GM23248 (cell line): Measurements from ENCODE around the gene TMEM44. TPM values are rescaled to one million over a fixed set of nuclear protein-coding genes. Genes with fewer than 3 reads are reported as not detected.

Experiments
- DNase-seq: peaks from one replicate; pipeline ENCODE4 v3.0.0-alpha.2; 2015
- H2AFZ ChIP-seq: fragments of 200-600 bp; sonication (generic); 2 replicates; pipeline ENCODE4 v1.6.1; 2016; ENCODE audit warnings: antibody characterized with exemption
- H3F3A ChIP-seq: fragments of 200-600 bp; sonication (generic); 2 replicates; pipeline ENCODE4 v1.6.1; 2016; ENCODE audit warnings: mild to moderate bottlenecking, antibody characterized with exemption, mixed run types; ENCODE audit not compliant: insufficient read depth
- H3K27ac ChIP-seq: fragments of 200-600 bp; sonication (generic); 2 replicates; pipeline ENCODE4 v1.5.1; 2016; ENCODE audit warnings: mild to moderate bottlenecking
- H3K27me3 ChIP-seq: fragments of 200-600 bp; sonication (generic); replicated peaks from 2 replicates; pipeline ENCODE4 v1.6.1; 2016; ENCODE audit warnings: mild to moderate bottlenecking; ENCODE audit not compliant: insufficient read depth
- H3K36me3 ChIP-seq: fragments of 200-600 bp; sonication (generic); 2 replicates; pipeline ENCODE4 v1.6.1; 2016; ENCODE audit warnings: low read depth, mild to moderate bottlenecking
- H3K4me1 ChIP-seq: fragments of 200-600 bp; sonication (generic); 2 replicates; pipeline ENCODE4 v1.6.1; 2016; ENCODE audit warnings: mild to moderate bottlenecking; ENCODE audit not compliant: insufficient read depth
- H3K4me2 ChIP-seq: fragments of 200-600 bp; sonication (generic); one replicate; pipeline ENCODE4 v1.6.1; 2016; ENCODE audit warnings: mild to moderate bottlenecking; ENCODE audit not compliant: unreplicated experiment
- H3K4me3 ChIP-seq: fragments of 200-600 bp; sonication (generic); 2 replicates; pipeline ENCODE4 v1.5.1; 2016; ENCODE audit warnings: mild to moderate bottlenecking
- H3K79me2 ChIP-seq: fragments of 200-600 bp; sonication (generic); 2 replicates; pipeline ENCODE4 v1.6.1; 2016; ENCODE audit warnings: mild to moderate bottlenecking; ENCODE audit not compliant: insufficient read depth
- H3K9ac ChIP-seq: fragments of 200-600 bp; sonication (generic); 2 replicates; pipeline ENCODE4 v1.6.1; 2016; ENCODE audit warnings: mild to moderate bottlenecking
- H3K9me2 ChIP-seq: fragments of 200-600 bp; sonication (generic); 2 replicates; pipeline ENCODE4 v1.6.1; 2016; ENCODE audit warnings: mixed run types, mild to moderate bottlenecking, moderate library complexity; ENCODE audit not compliant: insufficient read depth
- H3K9me3 ChIP-seq: fragments of 200-600 bp; sonication (generic); one replicate; pipeline ENCODE4 v1.6.1; 2017; ENCODE audit warnings: low read depth
- H4K20me1 ChIP-seq: fragments of 200-600 bp; sonication (generic); 2 replicates; pipeline ENCODE4 v1.6.0; 2016; ENCODE audit not compliant: insufficient read depth
- EZH2 ChIP-seq: fragments of 200-600 bp; sonication (generic); IDR thresholded peaks from 2 replicates; pipeline ENCODE4 v1.6.1; 2018; ENCODE audit warnings: antibody characterized with exemption, mild to moderate bottlenecking; ENCODE audit not compliant: insufficient read depth, poor library complexity, severe bottlenecking
- EZH2phosphoT487 ChIP-seq: fragments of 200-600 bp; sonication (generic); IDR thresholded peaks from 2 replicates; pipeline ENCODE4 v1.6.1; 2018; ENCODE audit warnings: antibody characterized with exemption, moderate library complexity, mild to moderate bottlenecking, low read depth; ENCODE audit not compliant: insufficient read depth
- WGBS, 2 experiments: methylation state at CpG; one replicate each; pipeline ENCODE4 v1.1.6; 2015 to 2017; ENCODE audit warnings: low lambda C conversion rate in 2 of 2, low coverage in 1 of 2; ENCODE audit errors: missing lambda C conversion rate in 2 of 2; 5-methylcytosine and 5-hydroxymethylcytosine counted together
- in situ Hi-C: fragments of 300-500 bp; cut with MboI; formaldehyde crosslinking; loops from 2 replicates; pipeline ENCODE4 v1.15.0; 2020
- polyA plus RNA-seq: library from polyadenylated mRNA; unstranded; fragments of >200 nt; fragmentation: Nextera tagmentation; extraction: Ambion mirVana; gene quantifications from 2 replicates; pipeline ENCODE4 v1.2.1, GENCODE V29; 2016
- total RNA-seq: library from RNA; depleted of rRNA; stranded (reverse); fragments of >200 nt; shearing (Covaris generic); gene quantifications from 2 replicates; pipeline ENCODE4 v1.2.3, GENCODE V29; 2014

The TMEM44 gene
- total and polyA plus RNA-seq, 2 experiments from 2014 or later: 13.1 to 14.6 TPM

DNA sequence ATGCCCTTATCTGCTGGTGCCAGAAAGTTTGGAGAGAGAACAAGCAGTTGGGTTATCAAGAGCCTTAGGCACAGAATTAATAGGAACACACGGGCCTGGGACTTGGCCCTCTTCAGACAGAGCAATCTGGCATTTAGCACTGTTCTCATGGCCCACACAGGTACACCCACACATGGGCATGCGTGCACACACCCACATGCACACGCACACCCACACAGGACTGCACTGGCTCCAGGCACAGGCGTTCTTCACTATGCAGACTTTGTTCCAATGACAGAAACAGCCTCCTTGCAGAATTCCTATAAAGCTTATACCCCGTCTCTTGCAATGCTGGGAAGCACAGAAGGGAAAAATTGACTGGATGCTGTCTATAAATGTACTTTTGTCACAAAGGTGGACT is 36.3 kb downstream of the TMEM44 start:
- H3K27me3 ChIP-seq: no peaks in the 10 kb centered on the region
- H3K27ac ChIP-seq: no peak overlapping the region
- no peak overlapping the region for H3K4me2 ChIP-seq

DNA sequence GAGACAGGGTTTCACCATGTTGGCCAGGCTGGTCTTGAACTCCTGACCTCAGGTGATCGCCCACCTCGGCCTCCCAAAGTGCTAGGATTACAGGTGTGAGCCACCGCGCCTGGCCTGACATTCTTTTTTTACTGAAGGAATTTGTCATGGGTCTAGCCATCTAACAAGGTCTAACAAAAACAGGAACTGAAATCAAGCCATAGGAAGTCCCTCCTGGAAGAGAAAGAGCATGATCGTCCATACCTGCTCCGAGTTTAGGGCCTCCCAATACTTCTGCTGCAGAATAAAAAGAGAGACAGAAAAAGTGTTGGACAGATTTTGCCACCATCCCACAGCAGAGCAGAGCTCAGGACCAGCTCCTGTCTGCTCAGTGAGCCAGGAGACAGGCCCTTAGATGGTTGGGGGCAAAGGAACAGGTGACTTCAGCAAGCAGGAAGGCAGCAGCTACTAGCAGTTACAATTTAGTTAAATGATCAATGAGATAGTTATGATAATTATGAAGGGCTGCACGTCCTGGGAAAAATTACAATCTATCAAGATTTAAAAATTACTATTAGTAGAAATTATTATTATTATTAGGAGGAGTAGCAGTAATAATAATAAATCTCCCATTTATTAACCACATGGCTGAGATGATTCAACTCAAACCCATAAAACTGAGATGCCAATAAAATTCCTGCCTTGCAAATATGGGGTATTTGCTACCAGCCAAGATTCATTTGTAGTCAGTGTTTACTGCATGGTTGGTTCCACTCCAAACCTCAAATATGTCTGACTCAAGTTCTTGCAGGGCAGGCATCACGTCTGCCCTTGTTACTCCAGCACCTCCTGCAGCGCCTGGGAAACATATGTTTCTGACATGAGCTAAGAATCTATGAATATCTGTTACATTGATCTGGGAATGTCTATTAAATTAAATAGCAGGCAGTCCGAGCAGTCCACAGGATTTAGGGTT is 40.1 kb downstream of the TMEM44 start:
- Histone ChIP-seq H3K9ac (peak overlapping the region; percentile 79), H4K20me1 (no peaks in the 10 kb centered on the region), H2AFZ (no peak overlapping the region), H3K4me1 (peaks cover 20% of the 10 kb centered on the region), H3K9me3 (no peaks in the 10 kb centered on the region), H3K27me3 (no peaks in the 10 kb centered on the region), H3K79me2 (no peaks in the 10 kb centered on the region), H3K4me3 (no peak overlapping the region), H3K4me2 (peak overlapping the region; percentile 74), H3K36me3 (no peaks in the 10 kb centered on the region), H3K27ac (peak overlapping the region; percentile 87), H3K9me2 (no peaks in the 10 kb centered on the region), H3F3A (peaks cover 21% of the 10 kb centered on the region)
- peak; percentile 87 for TF ChIP-seq EZH2phosphoT487
- TF ChIP-seq EZH2: no peak
- peak; percentile 99 for DNase-seq
- in situ Hi-C loops: no loop called here
- 41 to 43% methylated on average over 10 of the region's 10 CpGs for WGBS, 2 experiments

More for the DNA sequence above, 36.3 kb downstream of the TMEM44 start:
- in situ Hi-C loops: no loop called here
- TF ChIP-seq EZH2 (no peak), EZH2phosphoT487 (no peak)
- no peak overlapping the region for H3K9ac ChIP-seq
- no peaks in the 10 kb centered on the region for H4K20me1 ChIP-seq
- no peaks in the 10 kb centered on the region for H3K9me2 ChIP-seq
- H3K36me3 ChIP-seq: no peaks in the 10 kb centered on the region
- DNase-seq: no peak
- H3K4me1 ChIP-seq: peaks cover 28% of the 10 kb centered on the region
- no peaks in the 10 kb centered on the region for H3K79me2 ChIP-seq
- no peak overlapping the region for H2AFZ ChIP-seq
- H3F3A ChIP-seq: peaks cover 21% of the 10 kb centered on the region
- H3K9me3 ChIP-seq: no peaks in the 10 kb centered on the region
- H3K4me3 ChIP-seq: no peak overlapping the region
- WGBS, 2 experiments: 83% methylated on average over 5 of the region's 5 CpGs

- peak; percentile 14 for DNase-seq
- peaks cover 11% of the 10 kb centered on the region for H3K79me2 ChIP-seq
- no peak overlapping the region for H3K27ac ChIP-seq
- no peaks in the 10 kb centered on the region for H3K9me3 ChIP-seq
- in situ Hi-C loops: no loop called here
- no peaks in the 10 kb centered on the region for H3K27me3 ChIP-seq
- peaks cover 31% of the 10 kb centered on the region for H3K4me1 ChIP-seq
- H3F3A ChIP-seq: peaks cover 40% of the 10 kb centered on the region
- H4K20me1 ChIP-seq: no peaks in the 10 kb centered on the region
- H2AFZ ChIP-seq: no peak overlapping the region
- no peak for TF ChIP-seq EZH2phosphoT487
- no peak for TF ChIP-seq EZH2
- H3K4me3 ChIP-seq: no peak overlapping the region
- H3K9me2 ChIP-seq: no peaks in the 10 kb centered on the region
- 92 to 93% methylated on average over 3 of the region's 3 CpGs for WGBS, 2 experiments
- no peak overlapping the region for H3K9ac ChIP-seq
- no peaks in the 10 kb centered on the region for H3K36me3 ChIP-seq
- H3K4me2 ChIP-seq: no peak overlapping the region
These were observed 44.5 kb downstream of the TMEM44 start for GRCh38 chr3:194588741-194589140.

GRCh38 chr3:194588236-194588635 is 45.0 kb downstream of the TMEM44 start:
- Histone ChIP-seq H3K9ac (no peak overlapping the region), H3K9me3 (no peaks in the 10 kb centered on the region), H4K20me1 (no peaks in the 10 kb centered on the region), H3F3A (peaks cover 42% of the 10 kb centered on the region), H3K4me2 (no peak overlapping the region), H3K4me3 (no peak overlapping the region), H3K36me3 (no peaks in the 10 kb centered on the region), H3K27me3 (no peaks in the 10 kb centered on the region), H2AFZ (no peak overlapping the region), H3K79me2 (peaks cover 11% of the 10 kb centered on the region), H3K9me2 (no peaks in the 10 kb centered on the region), H3K4me1 (peaks cover 31% of the 10 kb centered on the region), H3K27ac (no peak overlapping the region)
- WGBS, 2 experiments: 97% methylated on average over 13 of the region's 13 CpGs
- DNase-seq: no peak
- no peak for TF ChIP-seq EZH2phosphoT487
- no peak for TF ChIP-seq EZH2
- in situ Hi-C loops: no loop called here
